ENCODE data around the gene VPS37B. TPM values are rescaled to one million over a fixed set of nuclear protein-coding genes. Genes with fewer than 3 reads are reported as not detected.
A peak's percentile ranks its signal among the peaks of the same experiment; 100 is the strongest.

The VPS37B gene
- total and polyA plus RNA-seq, 10 of the 15 experiments (the other 5 are each of a cell fraction or from before 2014, with no cell fraction given) = 0.66 to 68.6 (median 39.6) TPM

DNA sequence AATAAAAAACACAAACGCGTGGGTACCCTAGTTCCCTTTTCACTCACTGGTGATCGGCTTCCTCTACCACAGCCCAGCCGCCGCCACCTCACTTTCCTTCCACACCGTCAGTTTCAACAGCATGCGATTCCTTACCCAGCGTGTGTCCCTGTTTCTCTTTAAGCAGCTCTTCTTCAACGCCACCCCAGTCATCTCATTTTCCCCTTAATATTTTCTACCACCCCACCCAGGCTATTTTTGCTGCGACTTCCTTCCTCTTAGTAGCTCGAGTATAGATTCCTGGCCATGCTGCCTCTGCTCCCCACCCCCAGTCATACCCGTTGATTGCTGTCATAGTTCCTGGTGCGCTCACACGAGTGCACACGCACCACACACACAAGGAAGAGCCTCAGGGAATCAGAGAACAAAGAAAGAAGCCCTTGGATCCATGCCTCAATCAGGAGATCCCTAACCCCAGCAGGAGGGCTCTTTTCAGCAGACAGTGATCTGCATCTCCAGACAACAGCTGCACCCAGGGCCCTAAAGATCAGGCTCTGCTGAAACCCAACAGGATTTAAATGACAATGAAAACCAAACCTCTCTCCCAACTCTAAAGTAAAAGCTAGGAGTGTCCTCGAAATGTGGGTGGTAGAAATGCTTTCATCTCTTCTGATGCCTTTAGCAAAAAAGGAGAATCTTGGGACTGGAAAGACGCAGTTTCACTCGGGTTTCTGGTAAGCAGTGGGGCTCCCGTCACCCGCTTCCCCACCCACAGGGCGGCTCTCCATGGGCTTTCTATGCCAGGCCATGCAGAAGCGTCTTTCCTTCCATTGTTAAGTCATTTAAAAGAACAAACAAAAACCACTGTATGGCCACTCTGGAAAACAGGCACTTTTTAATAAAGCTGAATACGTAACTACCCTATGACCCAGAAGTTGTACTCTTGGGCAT lies 23.8 kb downstream of the VPS37B start (continued):
- no peak for TF ChIP-seq ZBTB33 (IDR thresholded peaks at IDR 0.05)
- TF ChIP-seq SMAD1 (IDR thresholded peaks at IDR 0.05; ENCODE audit: low read depth, partially characterized antibody) = no peak
- TF ChIP-seq IRF4 (IDR thresholded peaks at IDR 0.05; ENCODE audit: low read depth, low read length) = peak; percentile 62; the same call in 1 of the 2 replicates
- TF ChIP-seq MTA3 (IDR thresholded peaks at IDR 0.05; ENCODE audit: borderline replicate concordance, low read length) = 0 out of 2 replicates have a peak, but pooled peaks have one; percentile 19
- no peak for TF ChIP-seq HCFC1 (IDR thresholded peaks at IDR 0.05; ENCODE audit: low read length)
- TF ChIP-seq STAT1 (conservative IDR thresholded peaks at IDR 0.05) = 0 out of 2 replicates have a peak, but pooled peaks have one; percentile 60
- TF ChIP-seq SMAD5 (IDR thresholded peaks at IDR 0.05; ENCODE audit: low read depth) = no peak
- TF ChIP-seq SMC3 (IDR thresholded peaks at IDR 0.05; ENCODE audit: borderline replicate concordance, low read length) = no peak
- TF ChIP-seq SIN3A (IDR thresholded peaks at IDR 0.05; ENCODE audit: low read depth, low read length) = no peak

Data from GM12878 (cell line).